ENCODE measurements around the gene DIO3.

GRCh38 chr14:101588990-101589389 lies 27.7 kb downstream of the DIO3 start:
- TF ChIP-seq CTCF (conservative IDR thresholded peaks at IDR 0.05; ENCODE audit: low read length) (no peak), EZH2phosphoT487 (IDR thresholded peaks at IDR 0.05; ENCODE audit: borderline replicate concordance, low read depth, low read length) (no peak)
